ENCODE data around the gene ZMIZ1. TPM values are rescaled to one million over a fixed set of nuclear protein-coding genes. Genes with fewer than 3 reads are reported as not detected.

The ZMIZ1 gene
- polyA plus RNA-seq, 3 donors, result 3.3 to 64.6 (median 8.9) TPM

GRCh38 chr10:79195091-79195923 is 126.5 kb downstream of the ZMIZ1 start:
- H3K27me3 Mint-ChIP-seq (ENCODE audit: low read depth in 3 of 3), result peaks cover 0 to 3% (median 2%) of the 10 kb centered on the region in 3 donors
- Histone ChIP-seq H3K4me3 (replicated peaks in 1 of 3; ENCODE audit: low read depth in 2 of 3, low read length in 3 of 3) (no peak overlapping the region), H2AFZ (ENCODE audit: insufficient read depth, low read depth, low read length, poor library complexity, severe bottlenecking) (no peak overlapping the region), H3K4me1 (ENCODE audit: control insufficient read depth in 1 of 2, insufficient read depth in 2 of 2, low read length in 2 of 2) (peaks cover 4 to 5% of the 10 kb centered on the region in 2 donors), H3K9me3 (replicated peaks in 1 of 2; ENCODE audit: control insufficient read depth in 1 of 2, insufficient read depth in 1 of 2, low read length in 2 of 2) (no peaks in the 10 kb centered on the region), H3K27ac (ENCODE audit: low read depth in 1 of 2, low read length in 2 of 2) (no peak overlapping the region), H3K9ac (ENCODE audit: insufficient read depth, low read length, poor library complexity, severe bottlenecking) (no peak overlapping the region), H3K36me3 (replicated peaks in 1 of 2; ENCODE audit: control insufficient read depth in 1 of 2, insufficient read depth in 2 of 2, low read length in 2 of 2) (peaks cover 4 to 51% of the 10 kb centered on the region in 2 donors), H3K27me3 (ENCODE audit: control insufficient read depth in 2 of 2, insufficient read depth in 2 of 2, low read length in 2 of 2) (no peaks in the 10 kb centered on the region), H4K20me1 (ENCODE audit: insufficient read depth, low read length) (peaks cover 98% of the 10 kb centered on the region), H3K79me2 (ENCODE audit: insufficient read depth, low read length) (peaks cover 4% of the 10 kb centered on the region), H3K4me2 (replicated peaks; ENCODE audit: extremely low read depth, low read length, poor library complexity, severe bottlenecking) (no peak overlapping the region)
- H3K27ac Mint-ChIP-seq, result peak overlapping the region in 2 of 7 donors; percentile 17 to 56
- peak; percentile 97 for TF ChIP-seq CTCF (IDR thresholded peaks at IDR 0.05)
- DNase-seq, result peak; percentile 75 to 80 (median 79)
- H3K4me3 Mint-ChIP-seq, result no peak overlapping the region
- H3K9me3 Mint-ChIP-seq, result peaks cover 0 to 4% (median 0%) of the 10 kb centered on the region in 7 donors
- intact Hi-C loops (cut with micrococcal nuclease), result loop anchor here (5.0 to 10.0 kb wide), 7 partner anchors 71 to 1148 kb away; partner anchors contain the start of gene ZMIZ1 (in 1 of the 2)
- WGBS (ENCODE audit: insufficient coverage), result 18% methylated on average over 21 of the region's 22 CpGs
- H3K36me3 Mint-ChIP-seq, result peaks cover 35 to 52% of the 10 kb centered on the region in 2 donors
- peaks cover 16% of the 10 kb centered on the region for H3K4me1 Mint-ChIP-seq

- H2AFZ ChIP-seq (ENCODE audit: insufficient read depth, low read depth, low read length, poor library complexity, severe bottlenecking), result no peak overlapping the region
- H3K9me3 ChIP-seq (replicated peaks in 1 of 2; ENCODE audit: control insufficient read depth in 1 of 2, insufficient read depth in 1 of 2, low read length in 2 of 2), result no peaks in the 10 kb centered on the region
- no peak overlapping the region for H3K4me2 ChIP-seq (replicated peaks; ENCODE audit: extremely low read depth, low read length, poor library complexity, severe bottlenecking)
- H3K27me3 ChIP-seq (ENCODE audit: control insufficient read depth in 2 of 2, insufficient read depth in 2 of 2, low read length in 2 of 2), result no peaks in the 10 kb centered on the region
- peaks cover 98% of the 10 kb centered on the region for H4K20me1 ChIP-seq (ENCODE audit: insufficient read depth, low read length)
- 73% methylated on average over 18 of the region's 18 CpGs for WGBS (ENCODE audit: insufficient coverage)
- TF ChIP-seq CTCF (IDR thresholded peaks at IDR 0.05), result peak; percentile 98
- H3K4me1 ChIP-seq (ENCODE audit: control insufficient read depth in 1 of 2, insufficient read depth in 2 of 2, low read length in 2 of 2), result peaks cover 4 to 5% of the 10 kb centered on the region in 2 donors
- Mint-ChIP-seq H3K9me3 (peaks cover 0 to 1% (median 0%) of the 10 kb centered on the region in 7 donors), H3K27me3 (ENCODE audit: low read depth in 3 of 3) (peaks cover 0 to 5% (median 2%) of the 10 kb centered on the region in 3 donors), H3K4me1 (peaks cover 8% of the 10 kb centered on the region), H3K4me3 (no peak overlapping the region), H3K27ac (peak overlapping the region in 3 of 7 donors; percentile 26 to 57 (median 30)), H3K36me3 (peaks cover 41 to 63% of the 10 kb centered on the region in 2 donors)
- peaks cover 4% of the 10 kb centered on the region for H3K79me2 ChIP-seq (ENCODE audit: insufficient read depth, low read length)
- intact Hi-C loops (cut with micrococcal nuclease), result loop anchor here (2.0 to 10.0 kb wide), 8 partner anchors 72 to 1150 kb away; partner anchors contain the start of gene ZMIZ1 (in 1 of the 2)
- H3K36me3 ChIP-seq (replicated peaks in 1 of 2; ENCODE audit: control insufficient read depth in 1 of 2, insufficient read depth in 2 of 2, low read length in 2 of 2), result peaks cover 17 to 59% of the 10 kb centered on the region in 2 donors
- H3K27ac ChIP-seq (ENCODE audit: low read depth in 1 of 2, low read length in 2 of 2), result peak overlapping the region in 1 of 2 donors; percentile 33
- peak; percentile 36 to 67 (median 65) for DNase-seq
- H3K9ac ChIP-seq (ENCODE audit: insufficient read depth, low read length, poor library complexity, severe bottlenecking), result no peak overlapping the region
- no peak overlapping the region for H3K4me3 ChIP-seq (replicated peaks in 1 of 3; ENCODE audit: low read depth in 2 of 3, low read length in 3 of 3)
These were observed 128.0 kb downstream of the ZMIZ1 start for GRCh38 chr10:79196470-79197461.
